Measurements from ENCODE around the gene ST3GAL4.
A peak's percentile ranks its signal among the peaks of the same experiment; 100 is the strongest.

Gene ST3GAL4

DNA sequence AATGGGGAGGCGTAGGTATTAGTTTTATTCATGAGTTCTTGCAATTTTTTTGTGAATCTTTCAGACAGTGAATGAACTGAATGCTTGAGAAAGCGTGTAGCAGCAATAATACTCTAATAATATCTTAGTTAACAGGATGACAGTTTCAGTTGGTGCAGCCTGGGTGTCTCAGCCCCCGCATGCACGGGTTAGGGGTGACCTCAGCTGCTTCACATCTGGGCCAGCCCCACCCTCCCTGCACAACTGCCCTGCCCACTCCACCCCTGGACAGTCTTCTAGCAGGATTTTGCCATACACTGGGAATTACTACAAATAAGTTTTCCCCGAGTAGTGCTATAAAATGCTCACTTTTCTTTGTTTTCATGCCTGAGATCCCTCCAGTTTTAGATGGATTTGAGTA, 83.2 kb downstream of the ST3GAL4 start:
- peaks cover 7 to 13% of the 10 kb centered on the region in 2 experiments for H3K4me1 ChIP-seq (ENCODE audit: control insufficient read depth in 1 of 2, insufficient read depth in 1 of 2, low read depth in 1 of 2, low read length in 1 of 2)
- H3K9me3 ChIP-seq: no peaks in the 10 kb centered on the region
- no peak overlapping the region for H3K4me3 ChIP-seq (ENCODE audit: low read depth in 1 of 2, low read length in 1 of 2)
- no peaks in the 10 kb centered on the region for H3K36me3 ChIP-seq
- TF ChIP-seq, protein P1, sequence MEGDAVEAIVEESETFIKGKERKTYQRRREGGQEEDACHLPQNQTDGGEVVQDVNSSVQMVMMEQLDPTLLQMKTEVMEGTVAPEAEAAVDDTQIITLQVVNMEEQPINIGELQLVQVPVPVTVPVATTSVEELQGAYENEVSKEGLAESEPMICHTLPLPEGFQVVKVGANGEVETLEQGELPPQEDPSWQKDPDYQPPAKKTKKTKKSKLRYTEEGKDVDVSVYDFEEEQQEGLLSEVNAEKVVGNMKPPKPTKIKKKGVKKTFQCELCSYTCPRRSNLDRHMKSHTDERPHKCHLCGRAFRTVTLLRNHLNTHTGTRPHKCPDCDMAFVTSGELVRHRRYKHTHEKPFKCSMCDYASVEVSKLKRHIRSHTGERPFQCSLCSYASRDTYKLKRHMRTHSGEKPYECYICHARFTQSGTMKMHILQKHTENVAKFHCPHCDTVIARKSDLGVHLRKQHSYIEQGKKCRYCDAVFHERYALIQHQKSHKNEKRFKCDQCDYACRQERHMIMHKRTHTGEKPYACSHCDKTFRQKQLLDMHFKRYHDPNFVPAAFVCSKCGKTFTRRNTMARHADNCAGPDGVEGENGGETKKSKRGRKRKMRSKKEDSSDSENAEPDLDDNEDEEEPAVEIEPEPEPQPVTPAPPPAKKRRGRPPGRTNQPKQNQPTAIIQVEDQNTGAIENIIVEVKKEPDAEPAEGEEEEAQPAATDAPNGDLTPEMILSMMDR (IDR thresholded peaks at IDR 0.05): no peak
- no peaks in the 10 kb centered on the region for H3K27me3 ChIP-seq
- no peak overlapping the region for H3K27ac ChIP-seq

DNA sequence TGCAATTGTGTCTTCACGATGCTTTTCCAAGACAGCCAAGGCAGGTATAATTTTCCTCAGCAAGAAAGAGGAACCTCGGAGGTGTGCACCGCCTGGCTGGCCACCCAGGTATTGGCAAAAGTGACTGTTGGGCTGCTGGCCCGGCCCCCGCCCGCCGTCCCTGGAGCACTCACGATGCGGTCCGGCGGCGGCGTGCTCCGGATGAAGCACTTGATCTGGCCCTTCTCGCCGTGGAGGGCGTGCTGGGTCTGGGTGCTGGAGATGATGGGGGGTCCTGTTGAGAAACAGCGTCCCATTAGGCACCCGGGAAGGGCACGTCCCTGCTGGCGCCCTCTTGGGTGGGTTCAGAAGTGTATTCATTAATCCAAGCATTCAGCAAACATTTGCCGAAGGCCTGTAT, 84.8 kb downstream of the ST3GAL4 start:
- TF ChIP-seq, protein P1 (IDR thresholded peaks at IDR 0.05): no peak
- no peaks in the 10 kb centered on the region for H3K9me3 ChIP-seq
- no peaks in the 10 kb centered on the region for H3K36me3 ChIP-seq
- H3K4me1 ChIP-seq (ENCODE audit: control insufficient read depth in 1 of 2, insufficient read depth in 1 of 2, low read depth in 1 of 2, low read length in 1 of 2): peaks cover 7 to 13% of the 10 kb centered on the region in 2 experiments
- no peaks in the 10 kb centered on the region for H3K27me3 ChIP-seq
- no peak overlapping the region for H3K27ac ChIP-seq
- H3K4me3 ChIP-seq (ENCODE audit: low read depth in 1 of 2, low read length in 1 of 2): no peak overlapping the region

DNA sequence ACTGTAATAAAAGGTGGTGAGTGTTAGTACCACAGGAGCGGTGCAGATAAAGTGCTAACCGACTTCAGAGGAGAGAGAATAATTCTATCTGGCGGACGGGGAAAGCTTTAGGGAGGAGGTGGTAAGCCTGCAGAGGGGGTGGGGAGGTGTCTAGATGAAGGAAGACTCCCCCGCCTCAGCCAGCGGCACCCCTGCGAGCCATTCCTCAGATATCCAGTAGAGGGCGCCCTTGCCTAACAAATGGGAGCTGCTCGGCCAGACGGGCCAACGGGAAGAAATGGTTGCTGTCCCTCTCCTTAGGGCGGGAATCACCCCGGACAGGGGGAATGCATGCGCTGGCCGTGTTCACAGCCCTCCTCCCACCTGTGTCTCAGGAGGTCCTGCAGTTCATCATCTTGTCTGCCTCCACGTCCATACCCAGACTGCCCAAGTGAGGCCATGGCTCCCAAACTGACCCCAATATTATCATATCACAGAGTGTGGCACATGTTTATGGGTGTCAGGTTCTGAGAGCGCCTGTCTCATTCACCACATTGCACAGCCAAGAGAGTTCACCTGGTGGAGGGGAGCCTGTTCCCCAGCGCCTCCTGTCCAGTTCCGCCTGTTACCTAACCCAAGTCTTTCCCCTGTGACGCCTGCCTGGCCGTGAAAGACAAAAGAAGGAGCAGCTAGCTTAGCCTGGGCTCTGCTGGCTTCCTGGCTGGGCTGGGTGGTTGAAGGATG, 85.5 kb downstream of the ST3GAL4 start:
- no peaks in the 10 kb centered on the region for H3K9me3 ChIP-seq
- H3K36me3 ChIP-seq: no peaks in the 10 kb centered on the region
- no peak overlapping the region for H3K27ac ChIP-seq
- TF ChIP-seq, protein P1 (IDR thresholded peaks at IDR 0.05): peak; percentile 93
- H3K4me3 ChIP-seq (ENCODE audit: low read depth in 1 of 2, low read length in 1 of 2): no peak overlapping the region
- H3K27me3 ChIP-seq: no peaks in the 10 kb centered on the region
- peaks cover 7 to 13% of the 10 kb centered on the region in 2 experiments for H3K4me1 ChIP-seq (ENCODE audit: control insufficient read depth in 1 of 2, insufficient read depth in 1 of 2, low read depth in 1 of 2, low read length in 1 of 2)

DNA sequence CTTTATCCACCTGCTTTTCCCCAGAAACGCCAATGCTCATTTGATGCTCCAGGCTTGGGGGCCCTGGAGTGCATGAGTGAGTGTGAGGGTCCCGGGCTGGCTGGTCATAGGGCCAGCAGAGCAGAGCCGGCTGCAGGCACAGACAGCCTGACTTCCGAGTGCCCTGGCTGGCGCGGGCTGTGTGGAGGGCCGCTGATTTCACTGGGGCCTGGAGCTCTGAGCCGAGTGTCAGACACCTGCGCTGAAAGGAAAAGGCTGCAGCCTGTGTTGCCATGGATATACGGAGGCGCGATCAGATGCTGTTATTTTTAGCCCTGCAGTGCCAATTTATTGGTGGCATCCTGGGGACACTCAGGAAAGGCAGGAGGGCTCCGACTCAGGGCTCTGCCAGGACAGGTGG, 87.6 kb downstream of the ST3GAL4 start:
- H3K27ac ChIP-seq: no peak overlapping the region
- H3K36me3 ChIP-seq: no peaks in the 10 kb centered on the region
- no peak overlapping the region for H3K4me3 ChIP-seq (ENCODE audit: low read depth in 1 of 2, low read length in 1 of 2)
- H3K27me3 ChIP-seq: no peaks in the 10 kb centered on the region
- no peaks in the 10 kb centered on the region for H3K9me3 ChIP-seq
- peaks cover 7 to 13% of the 10 kb centered on the region in 2 experiments for H3K4me1 ChIP-seq (ENCODE audit: control insufficient read depth in 1 of 2, insufficient read depth in 1 of 2, low read depth in 1 of 2, low read length in 1 of 2)
- TF ChIP-seq, protein P1 (IDR thresholded peaks at IDR 0.05): no peak

DNA sequence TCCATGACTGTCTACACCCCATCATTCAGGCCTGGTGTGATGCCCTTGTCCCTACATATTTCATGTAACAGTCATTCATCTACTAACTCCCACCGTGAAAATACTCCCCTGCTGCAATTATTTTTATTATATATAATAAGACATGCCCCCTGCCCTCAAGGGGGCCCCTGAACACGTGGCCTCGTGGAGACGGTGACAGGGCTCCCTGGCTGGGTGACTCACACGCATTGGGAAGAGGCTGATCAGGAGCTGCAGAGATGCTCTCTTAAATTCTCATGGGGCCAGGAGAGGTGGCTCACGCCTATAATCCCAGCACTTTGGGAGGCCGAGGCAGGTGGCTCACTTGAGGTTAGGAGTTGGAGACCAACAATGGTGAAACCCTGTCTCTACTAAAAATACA, 88.6 kb downstream of the ST3GAL4 start:
- H3K27me3 ChIP-seq: no peaks in the 10 kb centered on the region
- no peak overlapping the region for H3K4me3 ChIP-seq (ENCODE audit: low read depth in 1 of 2, low read length in 1 of 2)
- H3K4me1 ChIP-seq (ENCODE audit: control insufficient read depth in 1 of 2, insufficient read depth in 1 of 2, low read depth in 1 of 2, low read length in 1 of 2): peaks cover 5 to 9% of the 10 kb centered on the region in 2 experiments
- no peaks in the 10 kb centered on the region for H3K36me3 ChIP-seq
- TF ChIP-seq, protein P1 (IDR thresholded peaks at IDR 0.05): no peak
- H3K9me3 ChIP-seq: no peaks in the 10 kb centered on the region
- no peak overlapping the region for H3K27ac ChIP-seq
